ENCODE data around the gene SOS1.

SOS1 gene

DNA sequence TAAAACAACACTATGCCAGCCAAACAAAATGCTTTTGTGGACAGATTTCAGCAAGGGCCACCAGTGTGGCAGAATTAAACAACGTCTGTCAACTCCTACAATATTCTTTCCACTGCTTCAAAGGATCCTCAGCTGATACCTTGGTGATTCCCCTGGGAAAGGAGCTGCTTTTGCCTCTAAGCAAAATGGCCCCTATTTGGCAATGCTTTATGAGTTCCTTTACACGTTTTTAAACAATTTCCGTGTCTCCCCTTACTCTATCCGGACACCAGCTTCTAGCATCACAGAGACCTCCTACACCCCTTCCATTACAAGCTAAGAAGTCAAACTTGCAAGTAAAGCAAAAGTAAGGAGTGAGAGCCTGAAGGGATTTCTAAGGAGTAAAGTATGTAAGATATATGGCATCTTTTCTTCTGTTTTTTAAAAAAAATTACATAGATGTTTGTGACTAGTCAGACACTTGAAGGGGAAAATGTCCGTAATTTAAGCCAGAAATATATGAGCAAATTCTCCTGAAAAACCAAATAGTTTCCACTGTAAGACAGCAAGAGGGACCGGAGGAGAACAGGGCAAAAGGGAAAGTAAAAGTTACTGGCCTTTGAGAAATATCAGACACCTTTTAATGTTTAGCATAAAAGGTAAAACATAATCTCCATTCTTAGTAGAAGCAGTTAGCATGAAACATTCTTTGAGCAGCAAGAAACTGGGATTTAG is 1.9 kb downstream of the SOS1 start:
- Histone ChIP-seq H3K27ac (peak overlapping the region; percentile 60; the same call in 1 of the 2 replicates), H2AFZ (ENCODE audit: low read depth) (no peak overlapping the region), H3K27me3 (ENCODE audit: insufficient read depth, low read depth) (no peaks in the 10 kb centered on the region), H4K20me1 (ENCODE audit: insufficient read depth) (no peaks in the 10 kb centered on the region), H3K36me3 (ENCODE audit: insufficient read depth) (no peaks in the 10 kb centered on the region; the same call in 1 of the 2 replicates), H3K9ac (peak overlapping the region; percentile 70; the same call in 1 of the 2 replicates), H3K4me2 (peak overlapping the region; percentile 76), H3K4me3 (IDR thresholded peaks at IDR 0.05; ENCODE audit: insufficient read depth, low read depth, low read length) (peak overlapping the region; percentile 93), H3K79me2 (ENCODE audit: insufficient read depth, low read depth) (peaks cover 78% of the 10 kb centered on the region), H3K4me1 (ENCODE audit: low read depth, poor library complexity, severe bottlenecking) (peaks cover 73% of the 10 kb centered on the region)
- TF ChIP-seq CTCF (conservative IDR thresholded peaks at IDR 0.05; ENCODE audit: low read depth, low read length), result no peak

DNA sequence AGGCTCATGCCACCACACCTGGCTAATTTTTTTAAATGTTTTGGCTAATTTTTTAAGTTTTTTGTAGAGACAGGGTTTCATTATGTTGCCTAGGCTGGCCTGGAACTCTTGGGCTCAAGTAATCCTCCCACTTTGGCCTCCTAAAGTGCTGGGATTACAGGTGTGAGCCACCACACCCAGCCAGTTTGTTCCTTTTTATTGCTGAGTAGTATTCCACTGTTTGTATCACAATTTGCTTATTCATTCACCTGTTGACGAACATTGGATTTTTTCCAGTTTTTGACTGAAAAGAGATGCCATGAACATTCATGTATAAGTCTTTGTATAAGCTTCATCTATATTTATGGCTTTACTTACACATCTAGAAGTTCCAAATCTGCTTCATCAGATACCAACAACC is 5.3 kb downstream of the SOS1 start:
- H3K36me3 ChIP-seq (ENCODE audit: insufficient read depth), result no peaks in the 10 kb centered on the region; the same call in 1 of the 2 replicates
- H3K4me3 ChIP-seq (IDR thresholded peaks at IDR 0.05; ENCODE audit: insufficient read depth, low read depth, low read length), result no peak overlapping the region
- H3K27ac ChIP-seq, result no peak overlapping the region
- H3K9ac ChIP-seq, result no peak overlapping the region
- H3K27me3 ChIP-seq (ENCODE audit: insufficient read depth, low read depth), result no peaks in the 10 kb centered on the region
- peaks cover 51% of the 10 kb centered on the region for H3K4me1 ChIP-seq (ENCODE audit: low read depth, poor library complexity, severe bottlenecking)
- no peaks in the 10 kb centered on the region for H4K20me1 ChIP-seq (ENCODE audit: insufficient read depth)
- no peak overlapping the region for H2AFZ ChIP-seq (ENCODE audit: low read depth)
- peaks cover 92% of the 10 kb centered on the region for H3K79me2 ChIP-seq (ENCODE audit: insufficient read depth, low read depth)
- no peak for TF ChIP-seq CTCF (conservative IDR thresholded peaks at IDR 0.05; ENCODE audit: low read depth, low read length)
- H3K4me2 ChIP-seq, result no peak overlapping the region

GRCh38 chr2:39114771-39115170 is 6.1 kb downstream of the SOS1 start:
- peaks cover 97% of the 10 kb centered on the region for H3K79me2 ChIP-seq (ENCODE audit: insufficient read depth, low read depth)
- H3K27me3 ChIP-seq (ENCODE audit: insufficient read depth, low read depth), result no peaks in the 10 kb centered on the region
- no peak for TF ChIP-seq CTCF (conservative IDR thresholded peaks at IDR 0.05; ENCODE audit: low read depth, low read length)
- H2AFZ ChIP-seq (ENCODE audit: low read depth), result no peak overlapping the region
- H3K27ac ChIP-seq, result no peak overlapping the region
- H3K4me2 ChIP-seq, result peak overlapping the region; percentile 3; the same call in 1 of the 2 replicates
- no peaks in the 10 kb centered on the region; the same call in 1 of the 2 replicates for H3K36me3 ChIP-seq (ENCODE audit: insufficient read depth)
- no peak overlapping the region for H3K4me3 ChIP-seq (IDR thresholded peaks at IDR 0.05; ENCODE audit: insufficient read depth, low read depth, low read length)
- no peaks in the 10 kb centered on the region for H4K20me1 ChIP-seq (ENCODE audit: insufficient read depth)
- peaks cover 56% of the 10 kb centered on the region for H3K4me1 ChIP-seq (ENCODE audit: low read depth, poor library complexity, severe bottlenecking)
- no peak overlapping the region for H3K9ac ChIP-seq

DNA sequence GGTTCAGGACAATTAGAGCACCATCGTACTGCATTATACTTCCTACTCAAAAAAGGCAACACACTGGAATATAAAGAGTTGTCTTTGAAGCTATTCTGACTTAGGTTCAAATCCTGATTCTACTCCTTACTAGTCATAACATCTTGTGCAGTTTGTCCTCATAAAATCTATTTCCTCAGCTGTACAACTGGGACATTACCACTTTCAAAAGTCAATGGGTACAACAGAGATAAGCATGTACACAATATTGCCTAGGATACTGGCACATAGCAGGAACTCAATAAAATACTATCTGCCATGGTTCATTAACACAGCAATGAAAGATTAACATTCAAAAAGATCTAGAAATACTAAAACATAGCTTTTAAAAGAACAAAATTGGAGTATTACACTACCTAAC is 11.3 kb downstream of the SOS1 start:
- H2AFZ ChIP-seq (ENCODE audit: low read depth), result no peak overlapping the region
- no peak overlapping the region for H3K4me3 ChIP-seq (IDR thresholded peaks at IDR 0.05; ENCODE audit: insufficient read depth, low read depth, low read length)
- H3K79me2 ChIP-seq (ENCODE audit: insufficient read depth, low read depth), result peaks cover 90% of the 10 kb centered on the region
- H3K4me1 ChIP-seq (ENCODE audit: low read depth, poor library complexity, severe bottlenecking), result peaks cover 56% of the 10 kb centered on the region
- H3K4me2 ChIP-seq, result no peak overlapping the region
- no peak overlapping the region for H3K9ac ChIP-seq
- no peaks in the 10 kb centered on the region; the same call in 1 of the 2 replicates for H4K20me1 ChIP-seq (ENCODE audit: insufficient read depth)
- no peak overlapping the region for H3K27ac ChIP-seq
- no peak for TF ChIP-seq CTCF (conservative IDR thresholded peaks at IDR 0.05; ENCODE audit: low read depth, low read length)
- H3K27me3 ChIP-seq (ENCODE audit: insufficient read depth, low read depth), result no peaks in the 10 kb centered on the region
- no peaks in the 10 kb centered on the region for H3K36me3 ChIP-seq (ENCODE audit: insufficient read depth)

Data from KMS-11 (cell line).